ENCODE measurements around the gene RASD2.

DNA sequence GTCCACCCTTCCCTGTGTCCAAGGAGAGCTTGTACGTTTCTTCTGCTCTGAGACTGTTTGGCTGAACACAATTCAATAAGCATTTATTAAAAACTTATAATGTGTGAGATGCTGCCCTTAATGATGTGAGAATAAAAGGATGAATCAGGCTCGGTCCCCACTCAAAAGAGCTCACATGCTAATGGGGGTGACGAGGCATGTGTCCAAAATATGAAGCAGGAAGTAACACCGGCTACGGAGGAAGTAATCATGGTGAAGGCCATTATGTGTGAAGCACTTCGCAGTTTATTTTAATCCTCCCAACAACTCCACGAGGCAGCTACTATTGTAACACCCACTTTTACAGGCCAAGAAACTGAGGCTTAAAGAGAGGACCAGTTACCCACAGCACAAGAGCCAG is 3.4 kb upstream of the RASD2 start:
- TF ChIP-seq, protein P1, sequence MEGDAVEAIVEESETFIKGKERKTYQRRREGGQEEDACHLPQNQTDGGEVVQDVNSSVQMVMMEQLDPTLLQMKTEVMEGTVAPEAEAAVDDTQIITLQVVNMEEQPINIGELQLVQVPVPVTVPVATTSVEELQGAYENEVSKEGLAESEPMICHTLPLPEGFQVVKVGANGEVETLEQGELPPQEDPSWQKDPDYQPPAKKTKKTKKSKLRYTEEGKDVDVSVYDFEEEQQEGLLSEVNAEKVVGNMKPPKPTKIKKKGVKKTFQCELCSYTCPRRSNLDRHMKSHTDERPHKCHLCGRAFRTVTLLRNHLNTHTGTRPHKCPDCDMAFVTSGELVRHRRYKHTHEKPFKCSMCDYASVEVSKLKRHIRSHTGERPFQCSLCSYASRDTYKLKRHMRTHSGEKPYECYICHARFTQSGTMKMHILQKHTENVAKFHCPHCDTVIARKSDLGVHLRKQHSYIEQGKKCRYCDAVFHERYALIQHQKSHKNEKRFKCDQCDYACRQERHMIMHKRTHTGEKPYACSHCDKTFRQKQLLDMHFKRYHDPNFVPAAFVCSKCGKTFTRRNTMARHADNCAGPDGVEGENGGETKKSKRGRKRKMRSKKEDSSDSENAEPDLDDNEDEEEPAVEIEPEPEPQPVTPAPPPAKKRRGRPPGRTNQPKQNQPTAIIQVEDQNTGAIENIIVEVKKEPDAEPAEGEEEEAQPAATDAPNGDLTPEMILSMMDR (conservative IDR thresholded peaks at IDR 0.05; ENCODE audit: low read depth in 2 of 2): no peak
- TF ChIP-seq POLR2AphosphoS5 (IDR thresholded peaks at IDR 0.05; ENCODE audit: low read depth): no peak
- no peak for TF ChIP-seq EZH2 (IDR thresholded peaks at IDR 0.05; ENCODE audit: low read depth, unreplicated experiment)
- TF ChIP-seq, protein P2, sequence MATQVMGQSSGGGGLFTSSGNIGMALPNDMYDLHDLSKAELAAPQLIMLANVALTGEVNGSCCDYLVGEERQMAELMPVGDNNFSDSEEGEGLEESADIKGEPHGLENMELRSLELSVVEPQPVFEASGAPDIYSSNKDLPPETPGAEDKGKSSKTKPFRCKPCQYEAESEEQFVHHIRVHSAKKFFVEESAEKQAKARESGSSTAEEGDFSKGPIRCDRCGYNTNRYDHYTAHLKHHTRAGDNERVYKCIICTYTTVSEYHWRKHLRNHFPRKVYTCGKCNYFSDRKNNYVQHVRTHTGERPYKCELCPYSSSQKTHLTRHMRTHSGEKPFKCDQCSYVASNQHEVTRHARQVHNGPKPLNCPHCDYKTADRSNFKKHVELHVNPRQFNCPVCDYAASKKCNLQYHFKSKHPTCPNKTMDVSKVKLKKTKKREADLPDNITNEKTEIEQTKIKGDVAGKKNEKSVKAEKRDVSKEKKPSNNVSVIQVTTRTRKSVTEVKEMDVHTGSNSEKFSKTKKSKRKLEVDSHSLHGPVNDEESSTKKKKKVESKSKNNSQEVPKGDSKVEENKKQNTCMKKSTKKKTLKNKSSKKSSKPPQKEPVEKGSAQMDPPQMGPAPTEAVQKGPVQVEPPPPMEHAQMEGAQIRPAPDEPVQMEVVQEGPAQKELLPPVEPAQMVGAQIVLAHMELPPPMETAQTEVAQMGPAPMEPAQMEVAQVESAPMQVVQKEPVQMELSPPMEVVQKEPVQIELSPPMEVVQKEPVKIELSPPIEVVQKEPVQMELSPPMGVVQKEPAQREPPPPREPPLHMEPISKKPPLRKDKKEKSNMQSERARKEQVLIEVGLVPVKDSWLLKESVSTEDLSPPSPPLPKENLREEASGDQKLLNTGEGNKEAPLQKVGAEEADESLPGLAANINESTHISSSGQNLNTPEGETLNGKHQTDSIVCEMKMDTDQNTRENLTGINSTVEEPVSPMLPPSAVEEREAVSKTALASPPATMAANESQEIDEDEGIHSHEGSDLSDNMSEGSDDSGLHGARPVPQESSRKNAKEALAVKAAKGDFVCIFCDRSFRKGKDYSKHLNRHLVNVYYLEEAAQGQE (IDR thresholded peaks at IDR 0.05; ENCODE audit: unreplicated experiment): no peak
- no peak for TF ChIP-seq CREB1 (CRISPR knock-in tag; IDR thresholded peaks at IDR 0.05; ENCODE audit: low read depth)
- TF ChIP-seq, protein P3, sequence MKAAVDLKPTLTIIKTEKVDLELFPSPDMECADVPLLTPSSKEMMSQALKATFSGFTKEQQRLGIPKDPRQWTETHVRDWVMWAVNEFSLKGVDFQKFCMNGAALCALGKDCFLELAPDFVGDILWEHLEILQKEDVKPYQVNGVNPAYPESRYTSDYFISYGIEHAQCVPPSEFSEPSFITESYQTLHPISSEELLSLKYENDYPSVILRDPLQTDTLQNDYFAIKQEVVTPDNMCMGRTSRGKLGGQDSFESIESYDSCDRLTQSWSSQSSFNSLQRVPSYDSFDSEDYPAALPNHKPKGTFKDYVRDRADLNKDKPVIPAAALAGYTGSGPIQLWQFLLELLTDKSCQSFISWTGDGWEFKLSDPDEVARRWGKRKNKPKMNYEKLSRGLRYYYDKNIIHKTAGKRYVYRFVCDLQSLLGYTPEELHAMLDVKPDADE (IDR thresholded peaks at IDR 0.05): no peak
- TF ChIP-seq EZH2phosphoT487 (IDR thresholded peaks at IDR 0.05; ENCODE audit: unreplicated experiment): no peak
- TF ChIP-seq, protein P4, sequence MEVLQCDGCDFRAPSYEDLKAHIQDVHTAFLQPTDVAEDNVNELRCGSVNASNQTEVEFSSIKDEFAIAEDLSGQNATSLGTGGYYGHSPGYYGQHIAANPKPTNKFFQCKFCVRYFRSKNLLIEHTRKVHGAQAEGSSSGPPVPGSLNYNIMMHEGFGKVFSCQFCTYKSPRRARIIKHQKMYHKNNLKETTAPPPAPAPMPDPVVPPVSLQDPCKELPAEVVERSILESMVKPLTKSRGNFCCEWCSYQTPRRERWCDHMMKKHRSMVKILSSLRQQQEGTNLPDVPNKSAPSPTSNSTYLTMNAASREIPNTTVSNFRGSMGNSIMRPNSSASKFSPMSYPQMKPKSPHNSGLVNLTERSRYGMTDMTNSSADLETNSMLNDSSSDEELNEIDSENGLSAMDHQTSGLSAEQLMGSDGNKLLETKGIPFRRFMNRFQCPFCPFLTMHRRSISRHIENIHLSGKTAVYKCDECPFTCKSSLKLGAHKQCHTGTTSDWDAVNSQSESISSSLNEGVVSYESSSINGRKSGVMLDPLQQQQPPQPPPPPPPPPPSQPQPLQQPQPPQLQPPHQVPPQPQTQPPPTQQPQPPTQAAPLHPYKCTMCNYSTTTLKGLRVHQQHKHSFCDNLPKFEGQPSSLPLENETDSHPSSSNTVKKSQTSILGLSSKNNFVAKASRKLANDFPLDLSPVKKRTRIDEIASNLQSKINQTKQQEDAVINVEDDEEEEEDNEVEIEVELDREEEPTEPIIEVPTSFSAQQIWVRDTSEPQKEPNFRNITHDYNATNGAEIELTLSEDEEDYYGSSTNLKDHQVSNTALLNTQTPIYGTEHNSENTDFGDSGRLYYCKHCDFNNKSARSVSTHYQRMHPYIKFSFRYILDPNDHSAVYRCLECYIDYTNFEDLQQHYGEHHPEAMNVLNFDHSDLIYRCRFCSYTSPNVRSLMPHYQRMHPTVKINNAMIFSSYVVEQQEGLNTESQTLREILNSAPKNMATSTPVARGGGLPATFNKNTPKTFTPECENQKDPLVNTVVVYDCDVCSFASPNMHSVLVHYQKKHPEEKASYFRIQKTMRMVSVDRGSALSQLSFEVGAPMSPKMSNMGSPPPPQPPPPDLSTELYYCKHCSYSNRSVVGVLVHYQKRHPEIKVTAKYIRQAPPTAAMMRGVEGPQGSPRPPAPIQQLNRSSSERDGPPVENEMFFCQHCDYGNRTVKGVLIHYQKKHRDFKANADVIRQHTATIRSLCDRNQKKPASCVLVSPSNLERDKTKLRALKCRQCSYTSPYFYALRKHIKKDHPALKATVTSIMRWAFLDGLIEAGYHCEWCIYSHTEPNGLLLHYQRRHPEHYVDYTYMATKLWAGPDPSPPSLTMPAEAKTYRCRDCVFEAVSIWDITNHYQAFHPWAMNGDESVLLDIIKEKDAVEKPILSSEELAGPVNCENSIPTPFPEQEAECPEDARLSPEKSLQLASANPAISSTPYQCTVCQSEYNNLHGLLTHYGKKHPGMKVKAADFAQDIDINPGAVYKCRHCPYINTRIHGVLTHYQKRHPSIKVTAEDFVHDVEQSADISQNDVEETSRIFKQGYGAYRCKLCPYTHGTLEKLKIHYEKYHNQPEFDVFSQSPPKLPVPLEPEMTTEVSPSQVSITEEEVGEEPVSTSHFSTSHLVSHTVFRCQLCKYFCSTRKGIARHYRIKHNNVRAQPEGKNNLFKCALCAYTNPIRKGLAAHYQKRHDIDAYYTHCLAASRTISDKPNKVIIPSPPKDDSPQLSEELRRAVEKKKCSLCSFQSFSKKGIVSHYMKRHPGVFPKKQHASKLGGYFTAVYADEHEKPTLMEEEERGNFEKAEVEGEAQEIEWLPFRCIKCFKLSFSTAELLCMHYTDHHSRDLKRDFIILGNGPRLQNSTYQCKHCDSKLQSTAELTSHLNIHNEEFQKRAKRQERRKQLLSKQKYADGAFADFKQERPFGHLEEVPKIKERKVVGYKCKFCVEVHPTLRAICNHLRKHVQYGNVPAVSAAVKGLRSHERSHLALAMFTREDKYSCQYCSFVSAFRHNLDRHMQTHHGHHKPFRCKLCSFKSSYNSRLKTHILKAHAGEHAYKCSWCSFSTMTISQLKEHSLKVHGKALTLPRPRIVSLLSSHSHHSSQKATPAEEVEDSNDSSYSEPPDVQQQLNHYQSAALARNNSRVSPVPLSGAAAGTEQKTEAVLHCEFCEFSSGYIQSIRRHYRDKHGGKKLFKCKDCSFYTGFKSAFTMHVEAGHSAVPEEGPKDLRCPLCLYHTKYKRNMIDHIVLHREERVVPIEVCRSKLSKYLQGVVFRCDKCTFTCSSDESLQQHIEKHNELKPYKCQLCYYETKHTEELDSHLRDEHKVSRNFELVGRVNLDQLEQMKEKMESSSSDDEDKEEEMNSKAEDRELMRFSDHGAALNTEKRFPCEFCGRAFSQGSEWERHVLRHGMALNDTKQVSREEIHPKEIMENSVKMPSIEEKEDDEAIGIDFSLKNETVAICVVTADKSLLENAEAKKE (CRISPR knock-in tag; IDR thresholded peaks at IDR 0.05): no peak
- TF ChIP-seq JUNB (IDR thresholded peaks at IDR 0.05; ENCODE audit: unreplicated experiment): no peak
- TF ChIP-seq NANOG (IDR thresholded peaks at IDR 0.05; ENCODE audit: borderline replicate concordance): no peak
- TF ChIP-seq ZNF331 (CRISPR knock-in tag; IDR thresholded peaks at IDR 0.05; ENCODE audit: low read depth): no peak
- TF ChIP-seq STAT1 (IDR thresholded peaks at IDR 0.05; ENCODE audit: unreplicated experiment): no peak

Data from GM23338 (cell line).